Neuronal stem cell (in vitro differentiated cells): ENCODE results near the gene NAA38.

Experiments
- DNase-seq: peaks from one replicate; pipeline ENCODE4 v3.0.0-alpha.2; 2013; ENCODE audit warnings: low spot score
- H2AFZ ChIP-seq: one replicate; pipeline ENCODE4 v1.6.1; 2013; ENCODE audit warnings: mild to moderate bottlenecking, low read length, inconsistent platforms
- H2AK5ac ChIP-seq: 2 replicates; pipeline ENCODE4 v1.6.1; 2013; ENCODE audit warnings: low read depth, mild to moderate bottlenecking, inconsistent platforms, low read length, moderate library complexity, mixed read lengths
- H2BK120ac ChIP-seq: 2 replicates; pipeline ENCODE4 v1.6.1; 2013; ENCODE audit warnings: low read depth, mild to moderate bottlenecking, inconsistent platforms, low read length, moderate library complexity, mixed read lengths
- H2BK12ac ChIP-seq: one replicate; pipeline ENCODE4 v1.6.1; 2013; ENCODE audit warnings: low read length, inconsistent platforms
- H2BK15ac ChIP-seq: 2 replicates; pipeline ENCODE4 v1.6.1; 2013; ENCODE audit warnings: mild to moderate bottlenecking, low read length, inconsistent platforms, mixed read lengths
- H2BK5ac ChIP-seq: one replicate; pipeline ENCODE4 v1.6.1; 2013; ENCODE audit warnings: inconsistent platforms, mild to moderate bottlenecking, low read length, moderate library complexity
- H3K14ac ChIP-seq: one replicate; pipeline ENCODE4 v1.6.1; 2013; ENCODE audit warnings: low read length, inconsistent platforms
- H3K18ac ChIP-seq: 2 replicates; pipeline ENCODE4 v1.6.1; 2013; ENCODE audit warnings: low read length, inconsistent platforms
- H3K23ac ChIP-seq: 2 replicates; pipeline ENCODE4 v1.6.1; 2013; ENCODE audit warnings: low read depth, mild to moderate bottlenecking, mixed read lengths, low read length, inconsistent platforms; ENCODE audit not compliant: poor library complexity
- H3K27ac ChIP-seq: replicated peaks from 3 replicates; pipeline ENCODE4 v1.5.1; 2013; ENCODE audit warnings: low read length, inconsistent platforms
- H3K27me3 ChIP-seq, 3 experiments: 2 replicates each; pipeline ENCODE4 v1.6.1; 2013; ENCODE audit warnings: low read length in 3 of 3, mild to moderate bottlenecking in 2 of 3, inconsistent platforms in 1 of 3, low read depth in 1 of 3, mixed read lengths in 1 of 3, moderate library complexity in 1 of 3; ENCODE audit not compliant: control insufficient read depth in 3 of 3, insufficient read depth in 3 of 3
- H3K36me3 ChIP-seq, 2 donors: replicated peaks in 1 of 2; 2 replicates each; pipeline ENCODE4 v1.6.1; 2013; ENCODE audit warnings: low read length in 2 of 2; ENCODE audit not compliant: control insufficient read depth in 2 of 2, insufficient read depth in 2 of 2
- H3K4ac ChIP-seq: 2 replicates; pipeline ENCODE4 v1.6.1; 2013; ENCODE audit warnings: inconsistent platforms, mild to moderate bottlenecking, low read length, moderate library complexity
- H3K4me1 ChIP-seq, 2 donors: 1 replicate in 1 of 2; 2 replicates in 1 of 2; pipeline ENCODE4 v1.6.1; 2013; ENCODE audit warnings: low read length in 2 of 2, low read depth in 1 of 2; ENCODE audit not compliant: control insufficient read depth in 2 of 2, insufficient read depth in 1 of 2
- H3K4me2 ChIP-seq: one replicate; pipeline ENCODE4 v1.6.1; 2013; ENCODE audit warnings: mild to moderate bottlenecking, low read length, inconsistent platforms; ENCODE audit not compliant: insufficient read depth, poor library complexity, severe bottlenecking
- H3K4me3 ChIP-seq, 2 donors: 2 replicates each; pipeline ENCODE4 v1.5.1; 2013; ENCODE audit warnings: low read length in 2 of 2, mild to moderate bottlenecking in 2 of 2, inconsistent platforms in 1 of 2, moderate library complexity in 1 of 2
- H3K79me1 ChIP-seq: one replicate; pipeline ENCODE4 v1.6.1; 2013; ENCODE audit warnings: low read depth, mild to moderate bottlenecking, inconsistent platforms, low read length, moderate library complexity
- H3K9ac ChIP-seq: one replicate; pipeline ENCODE4 v1.6.1; 2013; ENCODE audit warnings: mild to moderate bottlenecking, low read depth, low read length, inconsistent platforms; ENCODE audit not compliant: poor library complexity
- H3K9me3 ChIP-seq, 2 donors: replicated peaks in 1 of 2; 2 replicates each; pipeline versions ENCODE3 to v1.6.1; 2013; ENCODE audit warnings: low read length in 2 of 2, mild to moderate bottlenecking in 2 of 2, inconsistent platforms in 1 of 2, low read depth in 1 of 2, mixed read lengths in 1 of 2, moderate library complexity in 1 of 2; ENCODE audit not compliant: control insufficient read depth in 2 of 2, insufficient read depth in 1 of 2
- H4K8ac ChIP-seq: one replicate; pipeline ENCODE4 v1.6.1; 2013; ENCODE audit warnings: low read depth, mild to moderate bottlenecking, inconsistent platforms, low read length, moderate library complexity
- H4K91ac ChIP-seq: one replicate; pipeline ENCODE4 v1.6.1; 2013; ENCODE audit warnings: low read length, low read depth, mild to moderate bottlenecking, inconsistent platforms; ENCODE audit not compliant: poor library complexity
- WGBS, 2 donors: extraction: QIAGEN DNeasy Blood & Tissue Kit; methylation state at CpG; one replicate each; pipeline ENCODE4 v1.1.7; 2013; ENCODE audit warnings: missing lambda C conversion rate in 2 of 2, mixed read lengths in 1 of 2; ENCODE audit not compliant: insufficient read length in 2 of 2, insufficient replicate concordance in 1 of 2; ENCODE audit errors: extremely low coverage in 2 of 2; 5-methylcytosine and 5-hydroxymethylcytosine counted together

Gene NAA38

DNA sequence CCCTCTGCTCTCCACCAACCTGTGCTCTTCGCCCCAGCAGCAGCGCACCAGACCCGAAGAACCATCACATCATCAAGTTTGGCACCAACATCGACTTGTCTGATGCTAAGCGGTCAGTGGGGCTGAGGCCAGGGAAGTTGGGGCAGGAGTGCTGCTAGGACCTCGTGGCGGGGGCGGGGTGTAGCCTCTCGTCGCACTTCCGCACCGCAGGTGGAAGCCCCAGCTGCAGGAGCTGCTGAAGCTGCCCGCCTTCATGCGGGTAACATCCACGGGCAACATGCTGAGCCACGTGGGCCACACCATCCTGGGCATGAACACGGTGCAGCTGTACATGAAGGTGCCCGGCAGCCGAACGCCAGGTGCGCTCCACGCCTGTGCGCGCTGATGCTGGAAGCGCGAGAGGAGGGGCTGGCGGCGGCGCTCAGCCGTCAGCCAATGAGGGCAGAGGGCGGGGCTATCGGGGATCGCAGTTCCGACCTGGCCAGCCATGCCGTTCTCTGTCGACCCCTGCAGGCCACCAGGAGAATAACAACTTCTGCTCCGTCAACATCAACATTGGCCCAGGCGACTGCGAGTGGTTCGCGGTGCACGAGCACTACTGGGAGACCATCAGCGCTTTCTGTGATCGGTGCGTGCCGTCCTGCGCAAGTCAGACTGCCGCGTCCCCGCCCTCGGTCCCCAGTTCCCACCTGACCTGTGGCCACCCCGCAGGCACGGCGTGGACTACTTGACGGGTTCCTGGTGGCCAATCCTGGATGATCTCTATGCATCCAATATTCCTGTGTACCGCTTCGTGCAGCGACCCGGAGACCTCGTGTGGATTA lies 5.7 kb downstream of the NAA38 start:
- DNase-seq, result peak; percentile 89
- Histone ChIP-seq H3K4me3 (no peak overlapping the region), H4K8ac (peak overlapping the region; percentile 86), H2BK12ac (no peak overlapping the region), H2BK15ac (peak overlapping the region; percentile 91), H2BK120ac (no peak overlapping the region), H3K4me1 (peaks cover 23 to 25% of the 10 kb centered on the region in 2 donors), H3K9me3 (no peaks in the 10 kb centered on the region), H4K91ac (no peak overlapping the region), H3K18ac (peak overlapping the region; percentile 84), H3K79me1 (peaks cover 15% of the 10 kb centered on the region), H3K36me3 (peaks cover 47 to 75% of the 10 kb centered on the region in 2 donors), H3K14ac (peak overlapping the region; percentile 17), H3K23ac (peak overlapping the region; percentile 87), H3K4me2 (peak overlapping the region; percentile 38), H2AK5ac (peak overlapping the region; percentile 89), H3K9ac (peak overlapping the region; percentile 73), H2AFZ (no peak overlapping the region), H3K4ac (peak overlapping the region; percentile 47), H2BK5ac (peak overlapping the region; percentile 72), H3K27me3 (peaks cover 0 to 9% (median 0%) of the 10 kb centered on the region in 3 experiments), H3K27ac (no peak overlapping the region)
- no CpG with 5 or more reads among the region's 60 CpGs for WGBS, 2 donors

DNA sequence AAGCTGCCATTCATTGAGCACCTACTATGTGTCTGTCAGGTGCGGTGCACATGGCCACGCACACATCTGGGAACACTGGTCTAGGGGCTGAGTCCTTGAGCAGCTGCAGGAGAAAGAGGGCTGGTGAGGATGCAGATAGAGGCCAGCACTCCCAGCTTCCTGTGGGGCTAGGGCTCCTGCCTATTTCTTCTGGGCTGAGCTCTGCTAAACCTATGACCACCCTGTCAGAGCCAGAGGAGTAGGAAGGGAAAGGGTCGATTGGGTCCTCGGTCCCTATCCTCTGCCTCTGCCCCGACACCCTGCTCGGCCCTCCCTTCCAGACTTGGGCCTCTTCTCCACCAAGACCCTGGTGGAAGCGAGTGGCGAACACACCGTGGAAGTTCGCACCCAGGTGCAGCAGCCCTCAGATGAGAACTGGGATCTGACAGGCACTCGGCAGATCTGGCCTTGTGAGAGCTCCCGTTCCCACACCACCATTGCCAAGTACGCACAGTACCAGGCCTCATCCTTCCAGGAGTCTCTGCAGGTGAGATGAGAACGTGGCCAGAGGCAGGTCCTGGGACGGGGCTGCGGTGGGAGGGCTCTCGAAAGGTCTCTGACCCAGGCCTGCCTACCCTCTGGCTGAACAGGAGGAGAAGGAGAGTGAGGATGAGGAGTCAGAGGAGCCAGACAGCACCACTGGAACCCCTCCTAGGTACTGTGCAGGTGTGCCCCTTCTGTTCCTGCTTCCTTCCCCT lies 6.5 kb downstream of the NAA38 start:
- H2AK5ac ChIP-seq, result no peak overlapping the region
- H2BK15ac ChIP-seq, result no peak overlapping the region
- no peaks in the 10 kb centered on the region for H3K9me3 ChIP-seq
- H2BK5ac ChIP-seq, result no peak overlapping the region
- no peak overlapping the region for H2BK120ac ChIP-seq
- H2AFZ ChIP-seq, result no peak overlapping the region
- no CpG with 5 or more reads among the region's 17 CpGs for WGBS, 2 donors
- no peak overlapping the region for H3K4ac ChIP-seq
- no peak overlapping the region for H3K18ac ChIP-seq
- no peak for DNase-seq
- no peak overlapping the region for H3K4me3 ChIP-seq
- no peak overlapping the region for H3K14ac ChIP-seq
- H4K91ac ChIP-seq, result no peak overlapping the region
- H4K8ac ChIP-seq, result no peak overlapping the region
- H3K23ac ChIP-seq, result no peak overlapping the region
- peaks cover 53 to 83% of the 10 kb centered on the region in 2 donors for H3K36me3 ChIP-seq
- H3K27me3 ChIP-seq, result peaks cover 0 to 9% (median 0%) of the 10 kb centered on the region in 3 experiments
- H2BK12ac ChIP-seq, result no peak overlapping the region
- peak overlapping the region; percentile 38 for H3K4me2 ChIP-seq
- H3K4me1 ChIP-seq, result peaks cover 18% of the 10 kb centered on the region in 2 donors
- peak overlapping the region; percentile 73 for H3K9ac ChIP-seq
- no peak overlapping the region for H3K27ac ChIP-seq
- peaks cover 21% of the 10 kb centered on the region for H3K79me1 ChIP-seq

DNA sequence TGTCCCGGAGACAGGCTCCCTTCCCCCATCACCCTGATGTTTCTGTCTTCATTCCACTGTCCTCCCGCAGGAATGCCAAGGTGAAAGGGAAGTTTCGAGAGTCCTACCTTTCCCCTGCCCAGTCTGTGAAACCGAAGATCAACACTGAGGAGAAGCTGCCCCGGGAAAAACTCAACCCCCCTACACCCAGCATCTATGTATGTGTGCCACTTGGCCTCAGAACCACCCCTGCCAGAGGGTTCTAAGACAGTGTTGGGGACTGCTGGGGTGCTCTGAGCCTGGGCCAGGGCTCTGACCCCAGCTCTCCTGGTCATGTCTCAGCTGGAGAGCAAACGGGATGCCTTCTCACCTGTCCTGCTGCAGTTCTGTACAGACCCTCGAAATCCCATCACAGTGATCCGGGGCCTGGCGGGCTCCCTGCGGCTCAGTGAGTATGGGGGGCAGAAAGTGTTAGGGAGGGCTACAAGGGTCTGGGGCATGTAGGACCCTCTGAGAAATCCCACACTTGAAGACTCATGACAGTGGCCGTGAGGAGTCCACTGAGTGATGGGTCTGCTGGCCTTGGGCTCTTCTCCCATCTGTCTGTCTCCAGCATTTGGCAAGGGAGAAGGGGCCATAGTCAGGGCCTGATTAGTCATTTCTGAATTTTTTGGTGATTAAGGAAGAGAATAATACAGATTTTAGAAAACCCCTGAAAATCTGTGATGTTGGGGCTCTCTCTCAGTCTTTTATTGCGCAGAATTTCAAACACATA lies 7.4 kb downstream of the NAA38 start:
- no peak overlapping the region for H2BK12ac ChIP-seq
- H3K4me1 ChIP-seq, result peaks cover 13 to 17% of the 10 kb centered on the region in 2 donors
- no peaks in the 10 kb centered on the region for H3K9me3 ChIP-seq
- no CpG with 5 or more reads among the region's 12 CpGs for WGBS, 2 donors
- peaks cover 0 to 9% (median 0%) of the 10 kb centered on the region in 3 experiments for H3K27me3 ChIP-seq
- H3K4me2 ChIP-seq, result no peak overlapping the region
- peaks cover 60 to 84% of the 10 kb centered on the region in 2 donors for H3K36me3 ChIP-seq
- no peak overlapping the region for H3K4me3 ChIP-seq
- peak overlapping the region; percentile 29 for H3K23ac ChIP-seq
- no peak overlapping the region for H2BK120ac ChIP-seq
- no peak overlapping the region for H2AK5ac ChIP-seq
- no peak overlapping the region for H3K4ac ChIP-seq
- DNase-seq, result no peak
- H3K27ac ChIP-seq, result no peak overlapping the region
- H2BK5ac ChIP-seq, result peak overlapping the region; percentile 66
- no peak overlapping the region for H3K9ac ChIP-seq
- no peak overlapping the region for H2BK15ac ChIP-seq
- no peak overlapping the region for H4K8ac ChIP-seq
- no peak overlapping the region for H3K14ac ChIP-seq
- no peak overlapping the region for H4K91ac ChIP-seq
- peaks cover 28% of the 10 kb centered on the region for H3K79me1 ChIP-seq
- H2AFZ ChIP-seq, result no peak overlapping the region
- H3K18ac ChIP-seq, result no peak overlapping the region
